HEK293 (cell line): Measurements from ENCODE around the gene SLC19A1.
"Not testable (repeated sequence)": the region's sequence is repeated elsewhere in the genome, so short reads cannot be mapped to it uniquely, and the experiment has no call there.

ENCODE experiments used
- CTCF ChIA-PET: fragments of 350-600 bp; formaldehyde crosslinking; extraction: SDS; loops from one replicate; lab custom pipeline; 2021; ENCODE audit warnings: antibody characterized with exemption; lab: Yijun Ruan, JAX
- POLR2A ChIA-PET: fragments of 300-600 bp; formaldehyde crosslinking; extraction: SDS; loops from one replicate; lab custom pipeline; 2020; ENCODE audit warnings: antibody characterized with exemption, inconsistent platforms; lab: Yijun Ruan, JAX
- H3K27ac ChIP-seq: fragments of 200-500 bp; sonication (Bioruptor generic); 2 replicates; pipeline ENCODE4 v1.5.1; 2014; ENCODE audit warnings: low read depth, low read length, control low read depth, inconsistent platforms; ENCODE audit errors: extremely low read depth
- H3K36me3 ChIP-seq, 2 experiments: fragments of 200-500 bp in 1 of 2; sonication (Bioruptor generic) in 1 of 2; 1 replicate in 1 of 2; 2 replicates in 1 of 2; pipeline ENCODE4 v1.5.1; 2014 to 2017; ENCODE audit warnings: inconsistent platforms in 2 of 2, low read length in 2 of 2; ENCODE audit not compliant: control insufficient read depth in 2 of 2, insufficient read depth in 1 of 2
- H3K4me1 ChIP-seq: fragments of 200-500 bp; sonication (Bioruptor generic); 2 replicates; pipeline ENCODE4 v1.5.1; 2014; ENCODE audit warnings: mild to moderate bottlenecking, low read length, inconsistent platforms; ENCODE audit not compliant: control insufficient read depth, insufficient read depth
- H3K4me3 ChIP-seq: 2 replicates; pipeline ENCODE4 v1.5.1; 2011; ENCODE audit warnings: low read depth, mild to moderate bottlenecking, control low read depth, low read length, moderate library complexity
- H3K9me3 ChIP-seq: fragments of 200-500 bp; sonication (Bioruptor generic); 2 replicates; pipeline ENCODE4 v1.5.1; 2014; ENCODE audit warnings: low read depth, low read length, inconsistent platforms; ENCODE audit not compliant: control insufficient read depth, insufficient read depth
- BCL11B ChIP-seq: fragments of 450-650 bp; formaldehyde crosslinking; IDR thresholded peaks from 2 replicates; pipeline ENCODE4 v1.5.1; 2016; ENCODE audit warnings: low read depth, missing biosample characterization, missing genetic modification characterization
- EGR2 ChIP-seq: fragments of 450-650 bp; formaldehyde crosslinking; IDR thresholded peaks from 2 replicates; pipeline ENCODE4 v1.5.1; 2016; ENCODE audit warnings: low read depth, missing biosample characterization, missing genetic modification characterization
- GLIS1 ChIP-seq: fragments of 450-650 bp; formaldehyde crosslinking; IDR thresholded peaks from 2 replicates; pipeline ENCODE4 v1.5.1; 2016; ENCODE audit warnings: missing biosample characterization, missing genetic modification characterization
- GLIS2 ChIP-seq: fragments of 450-650 bp; formaldehyde crosslinking; IDR thresholded peaks from 2 replicates; pipeline ENCODE4 v1.5.1; 2016; ENCODE audit warnings: missing biosample characterization, missing genetic modification characterization
- IKZF3 ChIP-seq: fragments of 450-650 bp; IDR thresholded peaks from 2 replicates; pipeline ENCODE4 v1.5.0; 2018; ENCODE audit warnings: missing biosample characterization, mild to moderate bottlenecking, missing genetic modification characterization, moderate library complexity
- KLF7 ChIP-seq: fragments of 450-650 bp; formaldehyde crosslinking; IDR thresholded peaks from 2 replicates; pipeline ENCODE4 v1.5.1; 2016; ENCODE audit warnings: missing biosample characterization, missing genetic modification characterization, borderline replicate concordance
- OSR2 ChIP-seq: fragments of 450-650 bp; formaldehyde crosslinking; IDR thresholded peaks from 2 replicates; pipeline ENCODE4 v1.5.1; 2016; ENCODE audit warnings: missing biosample characterization, missing genetic modification characterization
- SP2 ChIP-seq: fragments of 450-650 bp; formaldehyde crosslinking; IDR thresholded peaks from 2 replicates; pipeline ENCODE4 v1.5.1; 2016; ENCODE audit warnings: missing biosample characterization, missing genetic modification characterization
- SP7 ChIP-seq: fragments of 450-650 bp; formaldehyde crosslinking; IDR thresholded peaks from 2 replicates; pipeline ENCODE4 v1.5.1; 2016; ENCODE audit warnings: missing biosample characterization, missing genetic modification characterization
- ZBTB21 ChIP-seq: fragments of 450-650 bp; formaldehyde crosslinking; IDR thresholded peaks from 2 replicates; pipeline ENCODE4 v1.5.1; 2017; ENCODE audit warnings: missing biosample characterization, missing genetic modification characterization
- ZNF138 ChIP-seq: fragments of 450-650 bp; formaldehyde crosslinking; IDR thresholded peaks from 2 replicates; pipeline ENCODE4 v1.5.1; 2016; ENCODE audit warnings: missing biosample characterization, missing genetic modification characterization, borderline replicate concordance
- ZNF140 ChIP-seq: fragments of 450-650 bp; formaldehyde crosslinking; IDR thresholded peaks from 2 replicates; pipeline ENCODE4 v1.5.1; 2016; ENCODE audit warnings: missing biosample characterization, missing genetic modification characterization
- ZNF302 ChIP-seq: fragments of 450-650 bp; formaldehyde crosslinking; IDR thresholded peaks from 2 replicates; pipeline ENCODE4 v1.5.1; 2016; ENCODE audit warnings: missing biosample characterization, missing genetic modification characterization, low read depth
- ZNF37A ChIP-seq: fragments of 450-650 bp; IDR thresholded peaks from 2 replicates; pipeline ENCODE4 v1.5.1; 2018; ENCODE audit warnings: missing biosample characterization, missing genetic modification characterization
- ZNF433 ChIP-seq: fragments of 450-650 bp; formaldehyde crosslinking; IDR thresholded peaks from 2 replicates; pipeline ENCODE4 v1.5.1; 2016; ENCODE audit warnings: missing biosample characterization, missing genetic modification characterization, low read depth
- ZNF561 ChIP-seq: fragments of 450-650 bp; IDR thresholded peaks from 2 replicates; pipeline ENCODE4 v1.5.1; 2018; ENCODE audit warnings: missing biosample characterization, missing genetic modification characterization, borderline replicate concordance
- ZNF610 ChIP-seq: fragments of 450-650 bp; formaldehyde crosslinking; IDR thresholded peaks from 2 replicates; pipeline ENCODE4 v1.5.1; 2016; ENCODE audit warnings: missing biosample characterization, missing genetic modification characterization, borderline replicate concordance
- TF ChIP-seq, protein P1 (sequence below): fragments of 450-650 bp; formaldehyde crosslinking; IDR thresholded peaks from 2 replicates; pipeline ENCODE4 v1.5.1; 2016; ENCODE audit warnings: missing biosample characterization, missing genetic modification characterization
- TF ChIP-seq, protein P2 (sequence below): fragments of 450-650 bp; formaldehyde crosslinking; IDR thresholded peaks from 2 replicates; pipeline ENCODE4 v1.5.1; 2016; ENCODE audit warnings: missing biosample characterization, missing genetic modification characterization
- TF ChIP-seq, protein P3 (sequence below): fragments of 450-650 bp; formaldehyde crosslinking; IDR thresholded peaks from 2 replicates; pipeline ENCODE4 v1.5.1; 2016; ENCODE audit warnings: missing biosample characterization, missing genetic modification characterization, borderline replicate concordance
- TF ChIP-seq, protein P4 (sequence below): fragments of 450-650 bp; formaldehyde crosslinking; IDR thresholded peaks from 2 replicates; pipeline ENCODE4 v1.5.1; 2017; ENCODE audit warnings: missing biosample characterization, missing genetic modification characterization
- TF ChIP-seq, protein P5 (sequence below): fragments of 450-650 bp; formaldehyde crosslinking; IDR thresholded peaks from 2 replicates; pipeline ENCODE4 v1.5.1; 2016; ENCODE audit warnings: missing biosample characterization, missing genetic modification characterization

Gene SLC19A1

DNA sequence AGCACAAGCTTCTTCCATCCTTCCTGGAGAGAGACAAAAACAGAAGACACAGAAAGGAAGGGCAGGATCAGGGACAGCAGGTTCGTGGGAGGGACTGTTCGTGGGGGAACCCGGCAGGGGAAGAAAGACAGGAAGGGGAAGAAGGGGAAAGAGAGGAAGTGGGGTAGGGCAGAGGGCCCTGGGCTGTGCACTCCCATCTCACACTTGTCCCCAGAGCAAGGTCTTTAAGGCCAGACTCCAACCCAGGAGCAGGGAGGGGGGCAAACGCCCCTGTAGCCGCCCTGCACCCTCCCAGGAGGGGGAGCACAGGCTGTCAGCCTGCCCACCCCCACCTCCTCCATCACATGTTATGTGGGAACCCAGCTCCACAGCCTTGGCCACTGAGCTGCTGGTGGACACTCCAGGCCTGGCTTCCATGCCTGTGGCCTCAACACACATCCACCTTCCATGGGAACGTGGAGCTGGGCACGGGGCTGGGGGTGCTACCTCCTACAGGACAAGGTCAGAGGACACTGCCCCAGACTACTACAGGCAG is 9.3 kb downstream of the SLC19A1 start:
- TF ChIP-seq ZBTB21 (tag by site-specific recombination) (no peak), KLF7 (tag by site-specific recombination) (no peak), EGR2 (peak; percentile 29; the same call in 1 of the 2 replicates), SP2 (0 out of 2 replicates have a peak, but pooled peaks have one; percentile 5), OSR2 (tag by site-specific recombination) (no peak), ZNF302 (tag by site-specific recombination) (no peak)
- TF ChIP-seq, protein P1, sequence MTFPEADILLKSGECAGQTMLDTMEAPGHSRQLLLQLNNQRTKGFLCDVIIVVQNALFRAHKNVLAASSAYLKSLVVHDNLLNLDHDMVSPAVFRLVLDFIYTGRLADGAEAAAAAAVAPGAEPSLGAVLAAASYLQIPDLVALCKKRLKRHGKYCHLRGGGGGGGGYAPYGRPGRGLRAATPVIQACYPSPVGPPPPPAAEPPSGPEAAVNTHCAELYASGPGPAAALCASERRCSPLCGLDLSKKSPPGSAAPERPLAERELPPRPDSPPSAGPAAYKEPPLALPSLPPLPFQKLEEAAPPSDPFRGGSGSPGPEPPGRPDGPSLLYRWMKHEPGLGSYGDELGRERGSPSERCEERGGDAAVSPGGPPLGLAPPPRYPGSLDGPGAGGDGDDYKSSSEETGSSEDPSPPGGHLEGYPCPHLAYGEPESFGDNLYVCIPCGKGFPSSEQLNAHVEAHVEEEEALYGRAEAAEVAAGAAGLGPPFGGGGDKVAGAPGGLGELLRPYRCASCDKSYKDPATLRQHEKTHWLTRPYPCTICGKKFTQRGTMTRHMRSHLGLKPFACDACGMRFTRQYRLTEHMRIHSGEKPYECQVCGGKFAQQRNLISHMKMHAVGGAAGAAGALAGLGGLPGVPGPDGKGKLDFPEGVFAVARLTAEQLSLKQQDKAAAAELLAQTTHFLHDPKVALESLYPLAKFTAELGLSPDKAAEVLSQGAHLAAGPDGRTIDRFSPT (tag by site-specific recombination) = no peak
- CTCF ChIA-PET = interaction anchor here (0.6 to 1.1 kb wide), 2 partner anchors 17 to 108 kb away, joined by 3 to 5 read pairs; no protein-coding TSS in a partner anchor
- Histone ChIP-seq H3K9me3 (no peaks in the 10 kb centered on the region), H3K4me1 (no peaks in the 10 kb centered on the region), H3K27ac (0 out of 2 replicates have a peak overlapping the region, but pooled peaks have one; percentile 9), H3K36me3 (peaks cover 17 to 76% of the 10 kb centered on the region in 2 experiments; a peak in 2 of 3 replicates), H3K4me3 (no peak overlapping the region)
- POLR2A ChIA-PET = interaction anchor here (0.6 kb wide), 1 partner anchor 23 kb away, joined by 3 read pairs; no protein-coding TSS in a partner anchor

DNA sequence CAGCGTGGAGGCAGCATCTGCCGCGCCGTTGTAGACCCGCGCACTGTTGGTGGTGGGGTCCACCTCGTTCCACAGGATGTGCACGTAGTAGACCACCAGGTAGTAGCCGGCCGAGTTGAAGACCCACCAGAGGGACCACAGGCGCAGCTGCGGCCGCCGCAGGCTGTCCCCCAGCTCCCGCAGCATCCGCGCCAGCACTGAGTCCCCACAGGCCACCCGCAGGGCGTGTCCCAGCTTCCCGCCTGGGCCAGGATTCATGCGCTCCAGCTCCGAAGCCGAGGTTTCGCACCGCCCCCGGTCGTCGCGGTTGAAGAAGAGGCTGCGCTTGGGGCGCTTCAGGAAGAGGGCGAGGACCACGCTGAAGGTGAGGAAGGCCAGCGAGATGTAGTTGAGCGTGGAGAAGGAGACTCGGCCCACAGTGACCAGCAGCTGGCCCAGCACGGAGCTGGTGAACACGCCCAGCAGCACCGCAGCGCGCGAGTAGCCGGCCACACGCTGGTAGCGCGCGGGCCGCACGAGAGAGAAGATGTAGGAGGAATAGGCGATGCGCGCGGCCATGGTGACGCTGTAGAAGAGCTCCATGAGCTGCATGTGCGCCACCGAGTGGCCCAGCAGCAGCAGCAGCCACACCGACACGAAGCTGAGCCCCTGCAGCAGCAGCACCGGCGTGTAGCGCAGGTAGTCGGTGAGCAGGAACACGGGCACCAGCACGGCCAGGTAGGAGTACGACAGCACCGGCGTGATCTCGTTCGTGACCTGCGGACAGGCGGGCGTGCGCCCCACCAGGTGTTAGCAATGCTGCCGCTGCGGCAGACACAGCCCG is 10.6 kb downstream of the SLC19A1 start:
- ChIA-PET POLR2A (interaction anchor here (0.7 kb wide), 1 partner anchor 10 kb away, joined by 4 read pairs; no protein-coding TSS in a partner anchor), CTCF (interaction anchor here (0.9 to 1.1 kb wide), 2 partner anchors 10 to 109 kb away, joined by 3 to 5 read pairs; no protein-coding TSS in a partner anchor)
- TF ChIP-seq ZNF37A (no peak), GLIS1 (no peak), ZNF140 (no peak), IKZF3 (tag by site-specific recombination) (no peak), SP7 (tag by site-specific recombination) (no peak), ZNF302 (tag by site-specific recombination) (no peak), BCL11B (no peak), ZNF610 (tag by site-specific recombination) (no peak), ZNF433 (tag by site-specific recombination) (no peak), ZNF138 (tag by site-specific recombination) (no peak), GLIS2 (tag by site-specific recombination) (no peak), ZNF561 (tag by site-specific recombination) (no peak)
- TF ChIP-seq, protein P2, sequence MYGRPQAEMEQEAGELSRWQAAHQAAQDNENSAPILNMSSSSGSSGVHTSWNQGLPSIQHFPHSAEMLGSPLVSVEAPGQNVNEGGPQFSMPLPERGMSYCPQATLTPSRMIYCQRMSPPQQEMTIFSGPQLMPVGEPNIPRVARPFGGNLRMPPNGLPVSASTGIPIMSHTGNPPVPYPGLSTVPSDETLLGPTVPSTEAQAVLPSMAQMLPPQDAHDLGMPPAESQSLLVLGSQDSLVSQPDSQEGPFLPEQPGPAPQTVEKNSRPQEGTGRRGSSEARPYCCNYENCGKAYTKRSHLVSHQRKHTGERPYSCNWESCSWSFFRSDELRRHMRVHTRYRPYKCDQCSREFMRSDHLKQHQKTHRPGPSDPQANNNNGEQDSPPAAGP (tag by site-specific recombination) = no peak
- TF ChIP-seq, protein P3, sequence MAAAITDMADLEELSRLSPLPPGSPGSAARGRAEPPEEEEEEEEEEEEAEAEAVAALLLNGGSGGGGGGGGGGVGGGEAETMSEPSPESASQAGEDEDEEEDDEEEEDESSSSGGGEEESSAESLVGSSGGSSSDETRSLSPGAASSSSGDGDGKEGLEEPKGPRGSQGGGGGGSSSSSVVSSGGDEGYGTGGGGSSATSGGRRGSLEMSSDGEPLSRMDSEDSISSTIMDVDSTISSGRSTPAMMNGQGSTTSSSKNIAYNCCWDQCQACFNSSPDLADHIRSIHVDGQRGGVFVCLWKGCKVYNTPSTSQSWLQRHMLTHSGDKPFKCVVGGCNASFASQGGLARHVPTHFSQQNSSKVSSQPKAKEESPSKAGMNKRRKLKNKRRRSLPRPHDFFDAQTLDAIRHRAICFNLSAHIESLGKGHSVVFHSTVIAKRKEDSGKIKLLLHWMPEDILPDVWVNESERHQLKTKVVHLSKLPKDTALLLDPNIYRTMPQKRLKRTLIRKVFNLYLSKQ (tag by site-specific recombination) = no peak
- TF ChIP-seq, protein P4, sequence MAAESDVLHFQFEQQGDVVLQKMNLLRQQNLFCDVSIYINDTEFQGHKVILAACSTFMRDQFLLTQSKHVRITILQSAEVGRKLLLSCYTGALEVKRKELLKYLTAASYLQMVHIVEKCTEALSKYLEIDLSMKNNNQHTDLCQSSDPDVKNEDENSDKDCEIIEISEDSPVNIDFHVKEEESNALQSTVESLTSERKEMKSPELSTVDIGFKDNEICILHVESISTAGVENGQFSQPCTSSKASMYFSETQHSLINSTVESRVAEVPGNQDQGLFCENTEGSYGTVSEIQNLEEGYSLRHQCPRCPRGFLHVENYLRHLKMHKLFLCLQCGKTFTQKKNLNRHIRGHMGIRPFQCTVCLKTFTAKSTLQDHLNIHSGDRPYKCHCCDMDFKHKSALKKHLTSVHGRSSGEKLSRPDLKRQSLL (tag by site-specific recombination) = no peak
- TF ChIP-seq, protein P5, sequence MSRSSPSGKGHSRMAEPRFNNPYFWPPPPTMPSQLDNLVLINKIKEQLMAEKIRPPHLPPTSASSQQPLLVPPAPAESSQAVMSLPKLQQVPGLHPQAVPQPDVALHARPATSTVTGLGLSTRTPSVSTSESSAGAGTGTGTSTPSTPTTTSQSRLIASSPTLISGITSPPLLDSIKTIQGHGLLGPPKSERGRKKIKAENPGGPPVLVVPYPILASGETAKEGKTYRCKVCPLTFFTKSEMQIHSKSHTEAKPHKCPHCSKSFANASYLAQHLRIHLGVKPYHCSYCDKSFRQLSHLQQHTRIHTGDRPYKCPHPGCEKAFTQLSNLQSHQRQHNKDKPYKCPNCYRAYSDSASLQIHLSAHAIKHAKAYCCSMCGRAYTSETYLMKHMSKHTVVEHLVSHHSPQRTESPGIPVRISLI = no peak
- no peaks in the 10 kb centered on the region for H3K9me3 ChIP-seq
- H3K4me3 ChIP-seq = no peak overlapping the region
- no peaks in the 10 kb centered on the region for H3K4me1 ChIP-seq
- H3K36me3 ChIP-seq = peaks cover 17 to 80% of the 10 kb centered on the region in 2 experiments; a peak in 2 of 3 replicates
- H3K27ac ChIP-seq = no peak overlapping the region

DNA sequence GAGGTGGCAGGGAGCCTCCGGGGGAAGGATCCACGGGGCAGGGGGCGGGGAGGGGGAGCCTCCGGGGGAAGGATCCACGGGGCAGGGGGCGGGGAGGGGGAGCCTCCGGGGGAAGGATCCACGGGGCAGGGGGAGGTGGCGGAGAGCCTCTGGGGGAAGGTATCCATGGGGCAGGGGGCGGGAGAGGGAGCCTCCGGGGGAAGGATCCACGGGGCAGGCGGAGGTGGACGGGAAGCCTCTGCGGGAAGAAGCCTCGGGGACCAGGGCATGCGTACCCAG is 11.2 kb downstream of the SLC19A1 start:
- H3K4me3 ChIP-seq, CTCF ChIA-PET, POLR2A ChIA-PET, H3K27ac ChIP-seq, H3K4me1 ChIP-seq, H3K9me3 ChIP-seq: not testable (repeated sequence)
- H3K36me3 ChIP-seq = peaks cover 17 to 79% of the 10 kb centered on the region in 2 experiments; a peak in 2 of 3 replicates
